ENCODE data around the gene TEX35.

DNA sequence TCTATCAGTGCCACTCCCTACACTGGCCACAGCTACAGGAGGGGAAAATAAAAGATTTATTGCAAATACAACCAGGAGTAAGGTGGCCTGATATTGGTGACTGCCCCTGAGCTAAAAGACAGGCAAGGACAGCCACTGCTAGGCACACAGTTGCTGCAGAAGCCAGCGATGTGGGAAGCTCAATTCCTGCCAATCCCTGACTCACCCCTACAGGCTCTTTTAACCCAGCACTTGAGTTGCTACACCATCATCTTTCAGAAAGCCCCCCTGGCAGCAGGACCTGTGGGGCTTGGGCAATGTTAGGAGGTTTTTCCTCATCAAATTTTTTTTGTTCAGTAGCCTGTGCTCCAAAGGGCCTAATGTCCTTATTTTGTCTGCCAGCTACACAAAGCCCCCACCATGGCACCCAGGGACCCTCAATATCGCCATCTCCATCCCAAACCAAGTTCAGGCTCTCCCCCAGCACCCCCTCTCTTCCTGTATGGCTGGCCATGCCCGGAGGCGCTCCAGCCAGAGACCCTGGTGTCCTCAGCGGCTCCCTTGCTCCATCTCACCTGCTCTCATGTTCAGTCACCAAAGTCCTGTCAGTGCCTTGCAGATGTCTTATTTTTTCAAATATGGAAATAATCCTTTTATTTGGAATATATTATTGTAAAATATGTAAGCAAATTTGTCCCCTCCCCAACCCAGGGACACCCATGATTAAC lies 29.5 kb upstream of the TEX35 start:
- TF ChIP-seq CTCF (conservative IDR thresholded peaks at IDR 0.05) (no peak), EZH2 (IDR thresholded peaks at IDR 0.05; ENCODE audit: low read depth) (no peak)
